Measurements from ENCODE around the gene PAK4. TPM values are rescaled to one million over a fixed set of nuclear protein-coding genes. Genes with fewer than 3 reads are reported as not detected.

Gene PAK4
- total RNA-seq, 1 donor from 2014 or later: 73.9 TPM

DNA sequence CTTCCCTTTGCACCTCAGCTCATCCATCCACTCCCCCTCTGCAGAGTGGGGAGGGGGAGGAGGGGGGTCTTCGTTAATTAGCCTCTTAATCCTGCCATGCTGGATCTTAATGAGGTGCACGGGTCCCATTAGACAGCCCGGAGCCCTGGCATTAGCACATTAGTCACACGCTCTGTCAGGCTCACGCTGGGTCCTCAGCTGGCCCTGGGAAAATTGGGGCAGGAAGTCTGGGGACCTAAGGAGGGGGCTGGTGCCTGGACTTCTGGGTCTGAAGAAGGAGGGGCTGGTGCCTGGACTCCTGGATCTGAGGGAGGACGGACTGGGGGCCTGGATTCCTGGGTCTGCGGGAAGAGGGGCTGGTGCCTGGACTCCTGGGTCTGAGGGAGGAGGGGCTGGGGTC, 70.7 kb downstream of the PAK4 start:
- TF ChIP-seq, protein P1, sequence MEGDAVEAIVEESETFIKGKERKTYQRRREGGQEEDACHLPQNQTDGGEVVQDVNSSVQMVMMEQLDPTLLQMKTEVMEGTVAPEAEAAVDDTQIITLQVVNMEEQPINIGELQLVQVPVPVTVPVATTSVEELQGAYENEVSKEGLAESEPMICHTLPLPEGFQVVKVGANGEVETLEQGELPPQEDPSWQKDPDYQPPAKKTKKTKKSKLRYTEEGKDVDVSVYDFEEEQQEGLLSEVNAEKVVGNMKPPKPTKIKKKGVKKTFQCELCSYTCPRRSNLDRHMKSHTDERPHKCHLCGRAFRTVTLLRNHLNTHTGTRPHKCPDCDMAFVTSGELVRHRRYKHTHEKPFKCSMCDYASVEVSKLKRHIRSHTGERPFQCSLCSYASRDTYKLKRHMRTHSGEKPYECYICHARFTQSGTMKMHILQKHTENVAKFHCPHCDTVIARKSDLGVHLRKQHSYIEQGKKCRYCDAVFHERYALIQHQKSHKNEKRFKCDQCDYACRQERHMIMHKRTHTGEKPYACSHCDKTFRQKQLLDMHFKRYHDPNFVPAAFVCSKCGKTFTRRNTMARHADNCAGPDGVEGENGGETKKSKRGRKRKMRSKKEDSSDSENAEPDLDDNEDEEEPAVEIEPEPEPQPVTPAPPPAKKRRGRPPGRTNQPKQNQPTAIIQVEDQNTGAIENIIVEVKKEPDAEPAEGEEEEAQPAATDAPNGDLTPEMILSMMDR (IDR thresholded peaks at IDR 0.05; ENCODE audit: unreplicated experiment): no peak
- DNase-seq (ENCODE audit: low spot score, unreplicated experiment): no peak
- Mint-ChIP-seq H3K27ac (no peak overlapping the region), H3K9me3 (ENCODE audit: low read depth) (no peaks in the 10 kb centered on the region), H3K4me3 (ENCODE audit: low read depth) (peak overlapping the region; percentile 16), H3K4me1 (ENCODE audit: low read depth) (peaks cover 19% of the 10 kb centered on the region), H3K27me3 (peaks cover 55% of the 10 kb centered on the region), H3K36me3 (ENCODE audit: insufficient read depth) (no peaks in the 10 kb centered on the region)

DNA sequence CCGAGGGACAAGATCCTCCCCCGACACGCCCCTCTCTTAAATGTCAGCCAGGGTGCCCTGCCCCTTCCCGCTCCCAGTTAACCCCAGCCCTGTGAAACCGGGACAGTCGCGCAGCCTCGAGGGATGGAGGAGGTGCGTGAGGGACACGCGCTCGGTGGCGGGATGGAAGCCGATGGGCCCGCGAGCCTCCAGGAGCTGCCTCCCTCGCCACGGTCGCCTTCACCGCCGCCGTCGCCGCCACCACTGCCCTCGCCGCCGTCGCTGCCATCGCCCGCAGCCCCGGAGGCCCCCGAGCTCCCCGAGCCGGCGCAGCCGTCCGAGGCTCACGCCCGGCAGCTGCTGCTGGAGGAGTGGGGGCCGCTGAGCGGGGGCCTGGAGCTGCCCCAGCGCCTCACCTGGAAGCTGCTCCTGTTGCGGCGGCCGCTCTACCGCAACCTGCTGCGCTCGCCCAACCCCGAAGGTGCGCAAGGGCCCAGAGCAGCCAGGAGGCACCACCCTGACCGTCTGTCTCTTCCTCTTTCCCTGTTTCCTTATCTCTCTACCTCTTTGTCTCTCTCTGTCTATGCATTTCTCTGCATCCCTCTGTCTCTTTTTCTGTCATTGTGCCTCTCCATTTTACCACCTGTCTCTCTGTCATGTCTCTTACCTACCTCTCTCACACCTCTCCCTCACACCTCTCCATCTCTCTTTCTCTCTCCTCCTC, 71.4 kb downstream of the PAK4 start, which contains the start of gene NCCRP1:
Gene NCCRP1 (plus strand): TSS at position 105 of the 703 bp plus-strand sequence. CDS start 19 bp downstream, at position 124.
- TF ChIP-seq, protein P1 (IDR thresholded peaks at IDR 0.05; ENCODE audit: unreplicated experiment): no peak
- H3K4me3 Mint-ChIP-seq (ENCODE audit: low read depth): peak within 1 kb of the TSS; percentile 16
- no peak within 1 kb of the TSS for H3K27ac Mint-ChIP-seq
- no peaks in the 10 kb centered on the region for H3K9me3 Mint-ChIP-seq (ENCODE audit: low read depth)
- peaks cover 19% of the 10 kb centered on the region for H3K4me1 Mint-ChIP-seq (ENCODE audit: low read depth)
- H3K36me3 Mint-ChIP-seq (ENCODE audit: insufficient read depth): no peaks in the 10 kb centered on the region
- peaks cover 60% of the 10 kb centered on the region for H3K27me3 Mint-ChIP-seq
- DNase-seq (ENCODE audit: low spot score, unreplicated experiment): no peak

DNA sequence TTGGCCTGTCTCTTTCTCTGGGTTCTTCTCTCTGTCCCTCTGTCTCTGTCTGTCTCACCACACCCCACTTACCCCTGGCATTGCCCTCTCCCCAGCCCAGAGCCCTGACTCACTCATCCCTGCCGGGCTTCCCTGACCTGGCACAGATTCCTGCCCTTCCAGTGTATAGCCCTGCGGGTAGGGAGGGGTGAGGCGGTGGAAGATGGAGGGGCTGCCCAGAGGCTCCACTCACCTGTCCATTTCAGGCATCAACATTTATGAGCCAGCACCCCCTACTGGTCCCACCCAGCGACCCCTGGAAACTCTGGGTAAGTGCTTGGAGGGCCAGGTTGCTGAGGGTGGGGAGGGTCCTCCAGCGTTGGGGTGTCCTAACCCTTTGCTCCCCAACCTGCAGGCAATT, 72.2 kb downstream of the PAK4 start:
- TF ChIP-seq, protein P1 (IDR thresholded peaks at IDR 0.05; ENCODE audit: unreplicated experiment): no peak
- Mint-ChIP-seq H3K27ac (no peak overlapping the region), H3K36me3 (ENCODE audit: insufficient read depth) (no peaks in the 10 kb centered on the region), H3K27me3 (peaks cover 62% of the 10 kb centered on the region), H3K9me3 (ENCODE audit: low read depth) (no peaks in the 10 kb centered on the region), H3K4me3 (ENCODE audit: low read depth) (no peak overlapping the region), H3K4me1 (ENCODE audit: low read depth) (peaks cover 19% of the 10 kb centered on the region)
- no peak for DNase-seq (ENCODE audit: low spot score, unreplicated experiment)

DNA sequence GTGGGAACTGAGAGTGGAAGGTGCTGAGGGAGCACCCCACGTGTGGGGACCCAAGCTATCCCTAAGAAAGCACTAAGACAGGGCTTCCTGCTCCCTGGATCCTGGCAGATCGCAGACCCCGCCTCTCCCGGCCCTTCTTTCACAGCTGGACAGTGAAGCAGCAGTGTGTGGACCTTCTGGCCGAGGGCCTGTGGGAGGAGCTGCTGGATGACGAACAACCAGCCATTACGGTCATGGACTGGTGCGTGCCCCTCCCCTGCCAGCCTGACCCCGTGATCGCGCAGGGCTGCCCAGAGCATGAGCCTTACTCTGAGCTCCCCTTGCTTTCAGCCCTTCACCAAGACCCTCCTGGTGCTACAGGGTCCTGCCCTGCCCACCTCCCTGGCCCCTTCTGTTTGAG, 73.4 kb downstream of the PAK4 start:
- H3K27ac Mint-ChIP-seq: no peak overlapping the region
- TF ChIP-seq, protein P1 (IDR thresholded peaks at IDR 0.05; ENCODE audit: unreplicated experiment): no peak
- peaks cover 61% of the 10 kb centered on the region for H3K27me3 Mint-ChIP-seq
- no peaks in the 10 kb centered on the region for H3K36me3 Mint-ChIP-seq (ENCODE audit: insufficient read depth)
- H3K4me1 Mint-ChIP-seq (ENCODE audit: low read depth): peaks cover 13% of the 10 kb centered on the region
- H3K4me3 Mint-ChIP-seq (ENCODE audit: low read depth): no peak overlapping the region
- no peaks in the 10 kb centered on the region for H3K9me3 Mint-ChIP-seq (ENCODE audit: low read depth)
- DNase-seq (ENCODE audit: low spot score, unreplicated experiment): no peak

DNA sequence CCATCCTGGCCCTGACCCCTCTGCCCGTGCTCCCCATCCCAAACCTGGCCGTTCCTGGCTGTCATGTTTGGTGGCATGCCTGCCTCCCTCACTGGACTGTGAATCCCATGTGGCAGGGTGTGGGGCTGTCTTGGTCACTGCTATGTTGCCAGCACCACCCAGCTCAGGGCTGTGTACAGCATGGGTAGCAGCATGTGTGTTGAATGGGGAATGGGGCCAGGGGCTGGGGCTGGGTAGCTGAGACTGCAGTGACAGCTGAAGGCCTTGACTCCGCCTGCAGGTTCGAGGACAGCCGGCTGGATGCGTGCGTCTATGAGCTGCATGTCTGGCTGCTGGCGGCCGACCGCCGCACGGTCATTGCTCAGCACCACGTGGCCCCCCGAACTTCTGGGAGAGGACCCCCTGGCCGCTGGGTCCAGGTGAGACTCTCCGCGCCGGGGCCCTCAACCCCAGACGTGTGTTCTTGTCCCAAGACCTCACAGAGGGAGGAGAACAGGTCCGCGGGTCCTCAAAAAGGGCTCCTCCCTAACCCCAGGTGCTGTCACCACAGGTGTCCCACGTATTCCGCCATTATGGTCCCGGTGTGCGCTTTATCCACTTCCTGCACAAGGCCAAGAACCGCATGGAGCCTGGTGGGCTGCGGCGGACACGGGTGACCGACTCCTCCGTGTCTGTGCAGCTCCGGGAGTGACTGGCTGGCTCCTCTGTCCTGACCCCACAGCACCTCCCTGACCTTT, 74.6 kb downstream of the PAK4 start:
- no peak for DNase-seq (ENCODE audit: low spot score, unreplicated experiment)
- no peak overlapping the region for H3K4me3 Mint-ChIP-seq (ENCODE audit: low read depth)

More for the DNA sequence above, 74.6 kb downstream of the PAK4 start:
- TF ChIP-seq, protein P1 (IDR thresholded peaks at IDR 0.05; ENCODE audit: unreplicated experiment): no peak
- H3K27ac Mint-ChIP-seq: no peak overlapping the region
- peaks cover 60% of the 10 kb centered on the region for H3K27me3 Mint-ChIP-seq
- peaks cover 12% of the 10 kb centered on the region for H3K4me1 Mint-ChIP-seq (ENCODE audit: low read depth)
- no peaks in the 10 kb centered on the region for H3K36me3 Mint-ChIP-seq (ENCODE audit: insufficient read depth)
- no peaks in the 10 kb centered on the region for H3K9me3 Mint-ChIP-seq (ENCODE audit: low read depth)
